PC-3 (cell line): ENCODE results near the gene PTPN14. TPM values are rescaled to one million over a fixed set of nuclear protein-coding genes. Genes with fewer than 3 reads are reported as not detected.

Experiments
- ATAC-seq: fragments of 200-7000 bp; cut with Tn5 transposase; 2 replicates; pipeline ENCODE4 v1.9.1; 2020; ENCODE audit warnings: mild to moderate bottlenecking, moderate library complexity
- BruUV-seq: library from RNA; stranded (reverse); fragments of 400-500 nt; replicated peaks from 2 replicates; lab custom pipeline; 2021; lab: Mats Ljungman, UMichigan
- CTCF ChIA-PET: fragments of 300-600 bp; sonication (Branson Sonifier 250); formaldehyde crosslinking; loops from one replicate; lab custom pipeline; 2022; ENCODE audit warnings: antibody characterized with exemption; lab: Charles Lee
- POLR2A ChIA-PET: fragments of 300-600 bp; sonication (Branson Sonifier 250); formaldehyde crosslinking; loops from one replicate; lab custom pipeline; 2022; ENCODE audit warnings: antibody characterized with exemption; ENCODE audit not compliant: unreplicated experiment; lab: Charles Lee
- DNase-seq: peaks from one replicate; pipeline ENCODE4 v3.0.0-alpha.2; 2015
- H2AFZ ChIP-seq: fragments of 300-600 bp; sonication (generic); 2 replicates; pipeline ENCODE4 v1.6.0; 2016; ENCODE audit warnings: antibody characterized with exemption, low read length
- H3F3A ChIP-seq: fragments of 300-600 bp; sonication (generic); one replicate; pipeline ENCODE4 v1.6.0; 2017; ENCODE audit warnings: antibody characterized with exemption, low read length, control low read depth, mild to moderate bottlenecking; ENCODE audit not compliant: unreplicated experiment
- H3K27ac ChIP-seq: fragments of 300-600 bp; sonication (generic); 2 replicates; pipeline ENCODE4 v1.5.1; 2016; ENCODE audit warnings: mild to moderate bottlenecking, low read length
- H3K27me3 ChIP-seq: fragments of 300-600 bp; sonication (generic); 2 replicates; pipeline ENCODE4 v1.6.1; 2016; ENCODE audit warnings: low read length, mixed read lengths
- H3K36me3 ChIP-seq: fragments of 300-600 bp; sonication (generic); 2 replicates; pipeline ENCODE4 v1.6.1; 2016; ENCODE audit warnings: low read depth, mixed run types, low read length, mixed read lengths
- H3K4me1 ChIP-seq: fragments of 300-600 bp; sonication (generic); 2 replicates; pipeline ENCODE4 v1.5.1; 2016; ENCODE audit warnings: low read length; ENCODE audit not compliant: insufficient read depth
- H3K4me2 ChIP-seq: fragments of 300-600 bp; sonication (generic); 2 replicates; pipeline ENCODE4 v1.6.0; 2016; ENCODE audit warnings: low read length
- H3K4me3 ChIP-seq: fragments of 300-600 bp; sonication (generic); 2 replicates; pipeline ENCODE4 v1.5.1; 2016; ENCODE audit warnings: mild to moderate bottlenecking, low read length, mixed read lengths
- H3K79me2 ChIP-seq: fragments of 300-600 bp; sonication (generic); 2 replicates; pipeline ENCODE4 v1.6.1; 2017; ENCODE audit warnings: low read length, mixed read lengths
- H3K9ac ChIP-seq: fragments of 300-600 bp; sonication (generic); 2 replicates; pipeline ENCODE4 v1.6.0; 2016; ENCODE audit warnings: mild to moderate bottlenecking, low read length
- H3K9me2 ChIP-seq: fragments of 300-600 bp; sonication (generic); replicated peaks from 2 replicates; pipeline ENCODE4 v1.6.1; 2016; ENCODE audit warnings: mixed run types, low read length, mixed read lengths
- H3K9me3 ChIP-seq: fragments of 300-600 bp; sonication (generic); 2 replicates; pipeline ENCODE4 v1.6.1; 2016; ENCODE audit warnings: low read length, mixed read lengths
- H4K20me1 ChIP-seq: fragments of 300-600 bp; sonication (generic); 2 replicates; pipeline ENCODE4 v1.6.1; 2016; ENCODE audit warnings: low read length, mixed read lengths
- CTCF ChIP-seq: fragments of 300-600 bp; sonication (generic); conservative IDR thresholded peaks from 2 replicates; pipeline ENCODE4 v1.5.1; 2017; ENCODE audit warnings: antibody characterized with exemption, low read depth, mild to moderate bottlenecking, low read length
- EZH2 ChIP-seq: fragments of 300-600 bp; sonication (generic); IDR thresholded peaks from one replicate; pipeline ENCODE4 v1.6.1; 2017; ENCODE audit warnings: antibody characterized with exemption, mild to moderate bottlenecking, low read length; ENCODE audit not compliant: unreplicated experiment
- EZH2phosphoT487 ChIP-seq: fragments of 300-600 bp; sonication (generic); IDR thresholded peaks from 2 replicates; pipeline ENCODE4 v1.6.1; 2018; ENCODE audit warnings: mild to moderate bottlenecking, antibody characterized with exemption, low read length, borderline replicate concordance
- intact Hi-C: fragments of 100-400 bp; cut with micrococcal nuclease; formaldehyde crosslinking; loops from 2 replicates; pipeline ENCODE4 v1.9.0; 2023
- total RNA-seq: library from RNA; depleted of rRNA; stranded (reverse); fragments of >200 nt; gene quantifications from 2 replicates; pipeline ENCODE4 v1.2.3, GENCODE V29; 2014

The PTPN14 gene
- total RNA-seq, 1 experiment from 2014 or later, result 12.6 TPM

- no peaks in the 10 kb centered on the region; the same call in 1 of the 2 replicates for H3K36me3 ChIP-seq
- no TSS peak for BruUV-seq
- no peak for DNase-seq
- H3K9ac ChIP-seq, result no peak overlapping the region
- H3K79me2 ChIP-seq, result no peaks in the 10 kb centered on the region; the same call in 1 of the 2 replicates
- ChIA-PET POLR2A (no interaction called here), CTCF (no interaction called here)
- no peaks in the 10 kb centered on the region for H4K20me1 ChIP-seq
- ATAC-seq, result no peak
- no peaks in the 10 kb centered on the region for H3K9me3 ChIP-seq
- intact Hi-C loops, result no loop called here
- H3K4me2 ChIP-seq, result no peak overlapping the region
- H2AFZ ChIP-seq, result no peak overlapping the region
- H3K9me2 ChIP-seq, result no peaks in the 10 kb centered on the region
- TF ChIP-seq EZH2, result no peak
- no peak for TF ChIP-seq CTCF
- TF ChIP-seq EZH2phosphoT487, result no peak
- no peak overlapping the region for H3K27ac ChIP-seq
- H3K4me1 ChIP-seq, result peaks cover 8% of the 10 kb centered on the region
- no peaks in the 10 kb centered on the region for H3K27me3 ChIP-seq
- no peak overlapping the region for H3K4me3 ChIP-seq
- H3F3A ChIP-seq, result no peaks in the 10 kb centered on the region
Measured at GRCh38 chr1:214312530-214313051, 238.8 kb downstream of the PTPN14 start.

GRCh38 chr1:214310777-214311690 lies 240.4 kb downstream of the PTPN14 start:
- H3K9me2 ChIP-seq, result no peaks in the 10 kb centered on the region
- H3K4me2 ChIP-seq, result no peak overlapping the region
- H3K4me3 ChIP-seq, result no peak overlapping the region
- no peak for DNase-seq
- no peaks in the 10 kb centered on the region; the same call in 1 of the 2 replicates for H3K79me2 ChIP-seq
- H2AFZ ChIP-seq, result no peak overlapping the region
- TF ChIP-seq EZH2phosphoT487 (no peak), EZH2 (no peak), CTCF (no peak)
- POLR2A ChIA-PET, result no interaction called here
- no peaks in the 10 kb centered on the region for H3K27me3 ChIP-seq
- CTCF ChIA-PET, result no interaction called here
- no TSS peak for BruUV-seq
- H4K20me1 ChIP-seq, result no peaks in the 10 kb centered on the region
- intact Hi-C loops, result no loop called here
- no peaks in the 10 kb centered on the region for H3K4me1 ChIP-seq
- no peaks in the 10 kb centered on the region for H3F3A ChIP-seq
- H3K9ac ChIP-seq, result no peak overlapping the region
- ATAC-seq, result no peak
- H3K27ac ChIP-seq, result no peak overlapping the region
- no peaks in the 10 kb centered on the region for H3K9me3 ChIP-seq
- H3K36me3 ChIP-seq, result no peaks in the 10 kb centered on the region

GRCh38 chr1:214310010-214310409 lies 241.4 kb downstream of the PTPN14 start:
- intact Hi-C loops, result no loop called here
- CTCF ChIA-PET, result no interaction called here

More at GRCh38 chr1:214310010-214310409, 241.4 kb downstream of the PTPN14 start:
- Histone ChIP-seq H3K4me3 (no peak overlapping the region), H3K36me3 (no peaks in the 10 kb centered on the region), H3K79me2 (no peaks in the 10 kb centered on the region; the same call in 1 of the 2 replicates), H3K9me3 (no peaks in the 10 kb centered on the region), H2AFZ (no peak overlapping the region), H3K4me1 (no peaks in the 10 kb centered on the region), H3F3A (no peaks in the 10 kb centered on the region), H3K9ac (no peak overlapping the region), H3K27me3 (no peaks in the 10 kb centered on the region), H4K20me1 (no peaks in the 10 kb centered on the region), H3K4me2 (no peak overlapping the region), H3K27ac (no peak overlapping the region), H3K9me2 (no peaks in the 10 kb centered on the region)
- POLR2A ChIA-PET, result no interaction called here
- ATAC-seq (no peak), DNase-seq (no peak)
- TF ChIP-seq CTCF, result no peak
- TF ChIP-seq EZH2, result no peak
- TF ChIP-seq EZH2phosphoT487, result no peak
- BruUV-seq, result no TSS peak
